PC-9 (cell line): ENCODE results near the gene DSG3.

Source experiments
- CTCF ChIP-seq: fragments of 200-600 bp; sonication (generic); conservative IDR thresholded peaks from 2 replicates; pipeline ENCODE4 v1.6.1; 2017; ENCODE audit warnings: mixed run types, antibody characterized with exemption, mild to moderate bottlenecking, moderate library complexity
- EZH2 ChIP-seq: fragments of 200-600 bp; sonication (generic); IDR thresholded peaks from 2 replicates; pipeline ENCODE4 v1.8.0; 2017; ENCODE audit warnings: antibody characterized with exemption, low read depth

GRCh38 chr18:31503011-31503410, 55.5 kb downstream of the DSG3 start:
- TF ChIP-seq EZH2 (no peak), CTCF (no peak)
